SK-N-SH treated with all-trans-retinoic acid at 6 μM for 48 hours (cell line): ENCODE results near the gene CST9.

ENCODE experiments used
- ATAC-seq: fragments of 200-7000 bp; cut with Tn5 transposase; 3 replicates; pipeline ENCODE4 v1.9.1; 2020; ENCODE audit warnings: mild to moderate bottlenecking, moderate library complexity
- ARNTL ChIP-seq: fragments of 450-650 bp; formaldehyde crosslinking; IDR thresholded peaks from 2 replicates; pipeline ENCODE4 v1.5.0; 2020; ENCODE audit warnings: low read depth, mild to moderate bottlenecking, moderate library complexity, borderline replicate concordance
- BACH2 ChIP-seq: fragments of 250-450 bp; sonication (Bioruptor Pico); IDR thresholded peaks from 2 replicates; pipeline ENCODE4 v1.9.0; 2021; ENCODE audit warnings: mild to moderate bottlenecking, borderline replicate concordance
- CSDC2 ChIP-seq: fragments of 250-450 bp; sonication (Bioruptor Pico); IDR thresholded peaks from 2 replicates; pipeline ENCODE4 v1.5.0; 2020; ENCODE audit warnings: mild to moderate bottlenecking, moderate library complexity
- GLIS3 ChIP-seq: fragments of 250-450 bp; sonication (Bioruptor Pico); IDR thresholded peaks from 2 replicates; pipeline ENCODE4 v1.5.0; 2020; ENCODE audit warnings: mild to moderate bottlenecking, moderate library complexity
- ISL1 ChIP-seq: fragments of 250-450 bp; sonication (Bioruptor Pico); IDR thresholded peaks from 2 replicates; pipeline ENCODE4 v2.1.2; 2022; ENCODE audit warnings: mild to moderate bottlenecking, moderate library complexity
- OSR1 ChIP-seq: fragments of 250-450 bp; sonication (Bioruptor Pico); IDR thresholded peaks from 2 replicates; pipeline ENCODE4 v1.8.0; 2022; ENCODE audit warnings: moderate library complexity, mild to moderate bottlenecking, inconsistent platforms
- PPARA ChIP-seq: fragments of 250-450 bp; sonication (Bioruptor Pico); IDR thresholded peaks from 2 replicates; pipeline ENCODE4 v1.5.0; 2020; ENCODE audit warnings: mild to moderate bottlenecking, borderline replicate concordance
- RARB ChIP-seq: fragments of 250-450 bp; sonication (Bioruptor Pico); IDR thresholded peaks from 2 replicates; pipeline ENCODE4 v1.8.0; 2021; ENCODE audit warnings: mild to moderate bottlenecking, moderate library complexity
- SNAI2 ChIP-seq: fragments of 250-450 bp; sonication (Bioruptor Pico); IDR thresholded peaks from 2 replicates; pipeline ENCODE4 v1.5.0; 2020; ENCODE audit warnings: mild to moderate bottlenecking, moderate library complexity
- TCF4 ChIP-seq: fragments of 250-450 bp; sonication (Bioruptor Pico); IDR thresholded peaks from 2 replicates; pipeline ENCODE4 v1.8.0; 2021; ENCODE audit warnings: mild to moderate bottlenecking, moderate library complexity, borderline replicate concordance
- TOX ChIP-seq: fragments of 250-450 bp; sonication (Bioruptor Pico); IDR thresholded peaks from 2 replicates; pipeline ENCODE4 v1.8.0; 2021; ENCODE audit warnings: mild to moderate bottlenecking, moderate library complexity, borderline replicate concordance
- ZC3H10 ChIP-seq: fragments of 250-450 bp; sonication (Bioruptor Pico); IDR thresholded peaks from 2 replicates; pipeline ENCODE4 v1.5.1; 2021; ENCODE audit warnings: mild to moderate bottlenecking, moderate library complexity
- ZFP3 ChIP-seq: fragments of 250-450 bp; sonication (Bioruptor Pico); IDR thresholded peaks from 2 replicates; pipeline ENCODE4 v1.5.0; 2020; ENCODE audit warnings: mild to moderate bottlenecking, moderate library complexity
- ZFP30 ChIP-seq: fragments of 450-650 bp; formaldehyde crosslinking; IDR thresholded peaks from 2 replicates; pipeline ENCODE4 v1.5.0; 2022; ENCODE audit warnings: mild to moderate bottlenecking, moderate library complexity
- ZNF565 ChIP-seq: fragments of 450-650 bp; formaldehyde crosslinking; conservative IDR thresholded peaks from 2 replicates; pipeline ENCODE4 v1.5.0; 2020; ENCODE audit warnings: low read depth, mild to moderate bottlenecking, moderate library complexity
- ZNF70 ChIP-seq: fragments of 450-650 bp; formaldehyde crosslinking; IDR thresholded peaks from 2 replicates; pipeline ENCODE4 v1.5.0; 2020; ENCODE audit warnings: mild to moderate bottlenecking, moderate library complexity
- TF ChIP-seq, protein P1 (sequence below): fragments of 250-450 bp; sonication (Bioruptor Pico); IDR thresholded peaks from 2 replicates; pipeline ENCODE4 v1.8.0; 2020; ENCODE audit warnings: mild to moderate bottlenecking, moderate library complexity, borderline replicate concordance
- TF ChIP-seq, protein P2 (sequence below): fragments of 250-450 bp; sonication (Bioruptor Pico); IDR thresholded peaks from 2 replicates; pipeline ENCODE4 v1.5.1; 2021; ENCODE audit warnings: mild to moderate bottlenecking, moderate library complexity
- TF ChIP-seq, protein P3 (sequence below): fragments of 250-450 bp; sonication (Bioruptor Pico); IDR thresholded peaks from 2 replicates; pipeline ENCODE4 v1.5.1; 2020; ENCODE audit warnings: low read depth, mild to moderate bottlenecking, moderate library complexity
- TF ChIP-seq, protein P4 (sequence below): fragments of 250-450 bp; sonication (Bioruptor Pico); IDR thresholded peaks from 2 replicates; pipeline ENCODE4 v1.8.0; 2021; ENCODE audit warnings: low read depth, mild to moderate bottlenecking, moderate library complexity, borderline replicate concordance
- TF ChIP-seq, protein P5 (sequence below): fragments of 250-450 bp; sonication (Bioruptor Pico); IDR thresholded peaks from 2 replicates; pipeline ENCODE4 v1.5.0; 2020; ENCODE audit warnings: mild to moderate bottlenecking, moderate library complexity

Gene CST9

DNA sequence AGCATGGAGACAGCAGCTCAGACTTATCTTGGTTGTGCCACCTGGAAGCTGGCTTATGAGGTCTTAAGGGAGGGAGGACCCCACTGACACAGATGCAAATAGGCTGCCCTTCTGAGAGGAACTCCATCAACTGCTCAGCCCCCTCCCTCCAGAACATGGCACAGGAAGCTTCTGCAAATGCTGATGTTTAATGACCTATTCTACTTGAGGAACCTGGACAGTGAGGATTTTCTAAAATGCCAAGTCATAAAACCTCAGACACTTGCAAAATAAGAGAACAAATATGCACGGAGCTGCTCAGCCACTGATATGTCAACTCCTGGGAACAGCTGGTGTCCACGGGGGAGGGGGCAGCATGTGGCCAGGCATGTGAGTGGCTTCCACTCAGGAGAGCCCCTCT is 3.5 kb downstream of the CST9 start:
- ATAC-seq = no peak
- no peak for TF ChIP-seq BACH2 (CRISPR knock-in tag)
- TF ChIP-seq ARNTL (CRISPR knock-in tag) = no peak
- no peak for TF ChIP-seq TCF4 (CRISPR knock-in tag)
- TF ChIP-seq, protein P1, sequence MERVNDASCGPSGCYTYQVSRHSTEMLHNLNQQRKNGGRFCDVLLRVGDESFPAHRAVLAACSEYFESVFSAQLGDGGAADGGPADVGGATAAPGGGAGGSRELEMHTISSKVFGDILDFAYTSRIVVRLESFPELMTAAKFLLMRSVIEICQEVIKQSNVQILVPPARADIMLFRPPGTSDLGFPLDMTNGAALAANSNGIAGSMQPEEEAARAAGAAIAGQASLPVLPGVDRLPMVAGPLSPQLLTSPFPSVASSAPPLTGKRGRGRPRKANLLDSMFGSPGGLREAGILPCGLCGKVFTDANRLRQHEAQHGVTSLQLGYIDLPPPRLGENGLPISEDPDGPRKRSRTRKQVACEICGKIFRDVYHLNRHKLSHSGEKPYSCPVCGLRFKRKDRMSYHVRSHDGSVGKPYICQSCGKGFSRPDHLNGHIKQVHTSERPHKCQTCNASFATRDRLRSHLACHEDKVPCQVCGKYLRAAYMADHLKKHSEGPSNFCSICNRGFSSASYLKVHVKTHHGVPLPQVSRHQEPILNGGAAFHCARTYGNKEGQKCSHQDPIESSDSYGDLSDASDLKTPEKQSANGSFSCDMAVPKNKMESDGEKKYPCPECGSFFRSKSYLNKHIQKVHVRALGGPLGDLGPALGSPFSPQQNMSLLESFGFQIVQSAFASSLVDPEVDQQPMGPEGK (CRISPR knock-in tag) = no peak
- no peak for TF ChIP-seq ZNF565 (CRISPR knock-in tag)
- TF ChIP-seq, protein P2, sequence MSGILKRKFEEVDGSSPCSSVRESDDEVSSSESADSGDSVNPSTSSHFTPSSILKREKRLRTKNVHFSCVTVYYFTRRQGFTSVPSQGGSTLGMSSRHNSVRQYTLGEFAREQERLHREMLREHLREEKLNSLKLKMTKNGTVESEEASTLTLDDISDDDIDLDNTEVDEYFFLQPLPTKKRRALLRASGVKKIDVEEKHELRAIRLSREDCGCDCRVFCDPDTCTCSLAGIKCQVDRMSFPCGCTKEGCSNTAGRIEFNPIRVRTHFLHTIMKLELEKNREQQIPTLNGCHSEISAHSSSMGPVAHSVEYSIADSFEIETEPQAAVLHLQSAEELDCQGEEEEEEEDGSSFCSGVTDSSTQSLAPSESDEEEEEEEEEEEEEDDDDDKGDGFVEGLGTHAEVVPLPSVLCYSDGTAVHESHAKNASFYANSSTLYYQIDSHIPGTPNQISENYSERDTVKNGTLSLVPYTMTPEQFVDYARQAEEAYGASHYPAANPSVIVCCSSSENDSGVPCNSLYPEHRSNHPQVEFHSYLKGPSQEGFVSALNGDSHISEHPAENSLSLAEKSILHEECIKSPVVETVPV = no peak
- TF ChIP-seq GLIS3 (CRISPR knock-in tag) = no peak
- TF ChIP-seq TOX (CRISPR knock-in tag) = no peak
- TF ChIP-seq ISL1 (CRISPR knock-in tag) = no peak
- TF ChIP-seq RARB = no peak
- no peak for TF ChIP-seq OSR1

DNA sequence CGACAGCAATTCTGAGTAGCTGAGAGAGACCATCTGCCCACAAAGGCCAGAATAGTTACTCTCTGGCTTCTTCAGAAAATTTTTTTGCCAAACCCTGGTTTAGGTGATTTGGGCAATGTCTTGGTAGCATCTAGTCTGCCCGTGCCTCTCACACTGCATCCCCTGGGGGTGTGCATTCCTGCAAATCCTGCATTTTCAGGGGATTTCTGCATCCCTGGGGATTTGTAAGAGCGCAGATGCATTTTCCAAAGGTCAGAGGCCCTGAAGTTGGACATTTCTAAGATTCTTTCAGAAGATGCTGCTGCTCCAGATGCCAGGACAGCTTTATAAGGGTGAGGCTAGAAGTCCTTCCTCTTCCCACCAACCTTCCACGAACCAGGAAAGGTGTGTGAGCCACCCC is 4.0 kb downstream of the CST9 start:
- no peak for TF ChIP-seq ZFP30
- TF ChIP-seq PPARA (CRISPR knock-in tag) = no peak
- no peak for TF ChIP-seq SNAI2 (CRISPR knock-in tag)
- no peak for TF ChIP-seq CSDC2 (CRISPR knock-in tag)
- TF ChIP-seq ZNF70 (CRISPR knock-in tag) = no peak
- TF ChIP-seq, protein P1 (CRISPR knock-in tag) = no peak
- TF ChIP-seq, protein P3, sequence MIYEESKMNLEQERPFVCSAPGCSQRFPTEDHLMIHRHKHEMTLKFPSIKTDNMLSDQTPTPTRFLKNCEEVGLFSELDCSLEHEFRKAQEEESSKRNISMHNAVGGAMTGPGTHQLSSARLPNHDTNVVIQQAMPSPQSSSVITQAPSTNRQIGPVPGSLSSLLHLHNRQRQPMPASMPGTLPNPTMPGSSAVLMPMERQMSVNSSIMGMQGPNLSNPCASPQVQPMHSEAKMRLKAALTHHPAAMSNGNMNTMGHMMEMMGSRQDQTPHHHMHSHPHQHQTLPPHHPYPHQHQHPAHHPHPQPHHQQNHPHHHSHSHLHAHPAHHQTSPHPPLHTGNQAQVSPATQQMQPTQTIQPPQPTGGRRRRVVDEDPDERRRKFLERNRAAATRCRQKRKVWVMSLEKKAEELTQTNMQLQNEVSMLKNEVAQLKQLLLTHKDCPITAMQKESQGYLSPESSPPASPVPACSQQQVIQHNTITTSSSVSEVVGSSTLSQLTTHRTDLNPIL (CRISPR knock-in tag) = no peak
- TF ChIP-seq ZNF565 (CRISPR knock-in tag) = no peak
- TF ChIP-seq, protein P4, sequence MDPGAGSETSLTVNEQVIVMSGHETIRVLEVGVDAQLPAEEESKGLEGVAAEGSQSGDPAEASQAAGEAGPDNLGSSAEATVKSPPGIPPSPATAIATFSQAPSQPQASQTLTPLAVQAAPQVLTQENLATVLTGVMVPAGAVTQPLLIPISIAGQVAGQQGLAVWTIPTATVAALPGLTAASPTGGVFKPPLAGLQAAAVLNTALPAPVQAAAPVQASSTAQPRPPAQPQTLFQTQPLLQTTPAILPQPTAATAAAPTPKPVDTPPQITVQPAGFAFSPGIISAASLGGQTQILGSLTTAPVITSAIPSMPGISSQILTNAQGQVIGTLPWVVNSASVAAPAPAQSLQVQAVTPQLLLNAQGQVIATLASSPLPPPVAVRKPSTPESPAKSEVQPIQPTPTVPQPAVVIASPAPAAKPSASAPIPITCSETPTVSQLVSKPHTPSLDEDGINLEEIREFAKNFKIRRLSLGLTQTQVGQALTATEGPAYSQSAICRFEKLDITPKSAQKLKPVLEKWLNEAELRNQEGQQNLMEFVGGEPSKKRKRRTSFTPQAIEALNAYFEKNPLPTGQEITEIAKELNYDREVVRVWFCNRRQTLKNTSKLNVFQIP (CRISPR knock-in tag) = no peak
- TF ChIP-seq OSR1 = no peak
- no peak for TF ChIP-seq ZC3H10 (CRISPR knock-in tag)
- TF ChIP-seq, protein P5, sequence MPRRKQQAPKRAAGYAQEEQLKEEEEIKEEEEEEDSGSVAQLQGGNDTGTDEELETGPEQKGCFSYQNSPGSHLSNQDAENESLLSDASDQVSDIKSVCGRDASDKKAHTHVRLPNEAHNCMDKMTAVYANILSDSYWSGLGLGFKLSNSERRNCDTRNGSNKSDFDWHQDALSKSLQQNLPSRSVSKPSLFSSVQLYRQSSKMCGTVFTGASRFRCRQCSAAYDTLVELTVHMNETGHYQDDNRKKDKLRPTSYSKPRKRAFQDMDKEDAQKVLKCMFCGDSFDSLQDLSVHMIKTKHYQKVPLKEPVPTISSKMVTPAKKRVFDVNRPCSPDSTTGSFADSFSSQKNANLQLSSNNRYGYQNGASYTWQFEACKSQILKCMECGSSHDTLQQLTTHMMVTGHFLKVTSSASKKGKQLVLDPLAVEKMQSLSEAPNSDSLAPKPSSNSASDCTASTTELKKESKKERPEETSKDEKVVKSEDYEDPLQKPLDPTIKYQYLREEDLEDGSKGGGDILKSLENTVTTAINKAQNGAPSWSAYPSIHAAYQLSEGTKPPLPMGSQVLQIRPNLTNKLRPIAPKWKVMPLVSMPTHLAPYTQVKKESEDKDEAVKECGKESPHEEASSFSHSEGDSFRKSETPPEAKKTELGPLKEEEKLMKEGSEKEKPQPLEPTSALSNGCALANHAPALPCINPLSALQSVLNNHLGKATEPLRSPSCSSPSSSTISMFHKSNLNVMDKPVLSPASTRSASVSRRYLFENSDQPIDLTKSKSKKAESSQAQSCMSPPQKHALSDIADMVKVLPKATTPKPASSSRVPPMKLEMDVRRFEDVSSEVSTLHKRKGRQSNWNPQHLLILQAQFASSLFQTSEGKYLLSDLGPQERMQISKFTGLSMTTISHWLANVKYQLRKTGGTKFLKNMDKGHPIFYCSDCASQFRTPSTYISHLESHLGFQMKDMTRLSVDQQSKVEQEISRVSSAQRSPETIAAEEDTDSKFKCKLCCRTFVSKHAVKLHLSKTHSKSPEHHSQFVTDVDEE (CRISPR knock-in tag) = no peak
- TF ChIP-seq BACH2 (CRISPR knock-in tag) = no peak
- TF ChIP-seq ZFP3 (CRISPR knock-in tag) = no peak
- TF ChIP-seq RARB = no peak
- TF ChIP-seq TOX (CRISPR knock-in tag) = no peak
- ATAC-seq = no peak
